KOPT-K1 (cell line): Measurements from ENCODE around the gene SIK3.
A peak's percentile ranks its signal among the peaks of the same experiment; 100 is the strongest.

ENCODE experiments used
- H3K27ac ChIP-seq: fragments of 200-600 bp; sonication (generic); 2 replicates; pipeline ENCODE4 v1.5.1; 2016; ENCODE audit warnings: antibody characterized with exemption, mild to moderate bottlenecking, low read depth, low read length; ENCODE audit not compliant: poor library complexity, severe bottlenecking
- H3K36me3 ChIP-seq: fragments of 200-600 bp; sonication (generic); 2 replicates; pipeline ENCODE4 v1.5.1; 2017; ENCODE audit warnings: antibody characterized with exemption, mild to moderate bottlenecking, low read length, moderate library complexity; ENCODE audit not compliant: insufficient read depth
- H3K9me3 ChIP-seq: fragments of 200-600 bp; sonication (generic); 2 replicates; pipeline ENCODE4 v1.5.1; 2017; ENCODE audit warnings: antibody characterized with exemption, low read length, mild to moderate bottlenecking; ENCODE audit not compliant: insufficient read depth, poor library complexity, severe bottlenecking

The SIK3 gene

GRCh38 chr11:116857936-116858335 lies 240.3 kb downstream of the SIK3 start:
- Histone ChIP-seq H3K9me3 (no peaks in the 10 kb centered on the region), H3K36me3 (peaks cover 67% of the 10 kb centered on the region), H3K27ac (no peak overlapping the region)

GRCh38 chr11:116857316-116857715 lies 240.9 kb downstream of the SIK3 start:
- H3K9me3 ChIP-seq, result no peaks in the 10 kb centered on the region
- H3K27ac ChIP-seq, result no peak overlapping the region
- H3K36me3 ChIP-seq, result peaks cover 61% of the 10 kb centered on the region

- H3K9me3 ChIP-seq, result no peaks in the 10 kb centered on the region
- H3K27ac ChIP-seq, result no peak overlapping the region
- peaks cover 52% of the 10 kb centered on the region for H3K36me3 ChIP-seq
Measured at GRCh38 chr11:116856423-116856822, 241.8 kb downstream of the SIK3 start.

- Histone ChIP-seq H3K36me3 (peaks cover 42% of the 10 kb centered on the region), H3K9me3 (no peaks in the 10 kb centered on the region), H3K27ac (peak overlapping the region; percentile 11)
Measured at GRCh38 chr11:116855413-116855812, 242.8 kb downstream of the SIK3 start.

- no peaks in the 10 kb centered on the region for H3K9me3 ChIP-seq
- H3K27ac ChIP-seq, result peak overlapping the region; percentile 78
- H3K36me3 ChIP-seq, result peaks cover 31% of the 10 kb centered on the region
Measured at GRCh38 chr11:116853461-116854073, 244.7 kb downstream of the SIK3 start.

- H3K27ac ChIP-seq, result peak overlapping the region; percentile 78
- H3K9me3 ChIP-seq, result no peaks in the 10 kb centered on the region
- peaks cover 27% of the 10 kb centered on the region for H3K36me3 ChIP-seq
Measured at GRCh38 chr11:116852261-116853031, 245.8 kb downstream of the SIK3 start.

- H3K9me3 ChIP-seq, result no peaks in the 10 kb centered on the region
- peaks cover 27% of the 10 kb centered on the region for H3K36me3 ChIP-seq
- H3K27ac ChIP-seq, result peak overlapping the region; percentile 78
Measured at GRCh38 chr11:116851626-116852025, 246.6 kb downstream of the SIK3 start.

- H3K9me3 ChIP-seq, result no peaks in the 10 kb centered on the region
- H3K36me3 ChIP-seq, result peaks cover 43% of the 10 kb centered on the region
- peak overlapping the region; percentile 14 for H3K27ac ChIP-seq
Measured at GRCh38 chr11:116849486-116849885, 248.7 kb downstream of the SIK3 start.

GRCh38 chr11:116849060-116849459 lies 249.2 kb downstream of the SIK3 start:
- H3K27ac ChIP-seq, result peak overlapping the region; percentile 14
- no peaks in the 10 kb centered on the region for H3K9me3 ChIP-seq
- peaks cover 44% of the 10 kb centered on the region for H3K36me3 ChIP-seq

GRCh38 chr11:116847612-116848011 lies 250.6 kb downstream of the SIK3 start:
- Histone ChIP-seq H3K9me3 (no peaks in the 10 kb centered on the region), H3K36me3 (peaks cover 56% of the 10 kb centered on the region), H3K27ac (no peak overlapping the region)

- H3K9me3 ChIP-seq, result no peaks in the 10 kb centered on the region
- H3K36me3 ChIP-seq, result peaks cover 56% of the 10 kb centered on the region
- H3K27ac ChIP-seq, result no peak overlapping the region
Measured at GRCh38 chr11:116844722-116845121, 253.5 kb downstream of the SIK3 start.

GRCh38 chr11:116843661-116844060 lies 254.6 kb downstream of the SIK3 start:
- H3K9me3 ChIP-seq, result no peaks in the 10 kb centered on the region
- peaks cover 49% of the 10 kb centered on the region for H3K36me3 ChIP-seq
- no peak overlapping the region for H3K27ac ChIP-seq

GRCh38 chr11:116842909-116843308 lies 255.3 kb downstream of the SIK3 start:
- Histone ChIP-seq H3K9me3 (no peaks in the 10 kb centered on the region), H3K27ac (no peak overlapping the region), H3K36me3 (peaks cover 46% of the 10 kb centered on the region)

GRCh38 chr11:116842117-116842516 lies 256.1 kb downstream of the SIK3 start:
- H3K9me3 ChIP-seq, result no peaks in the 10 kb centered on the region
- no peak overlapping the region for H3K27ac ChIP-seq
- H3K36me3 ChIP-seq, result peaks cover 38% of the 10 kb centered on the region

- peaks cover 25% of the 10 kb centered on the region for H3K36me3 ChIP-seq
- H3K27ac ChIP-seq, result no peak overlapping the region
- H3K9me3 ChIP-seq, result no peaks in the 10 kb centered on the region
Measured at GRCh38 chr11:116840746-116841296, 257.4 kb downstream of the SIK3 start.
